ENCODE results near the gene FHIT.
"Not testable (repeated sequence)": the region's sequence is repeated elsewhere in the genome, so short reads cannot be mapped to it uniquely, and the experiment has no call there.

The FHIT gene

DNA sequence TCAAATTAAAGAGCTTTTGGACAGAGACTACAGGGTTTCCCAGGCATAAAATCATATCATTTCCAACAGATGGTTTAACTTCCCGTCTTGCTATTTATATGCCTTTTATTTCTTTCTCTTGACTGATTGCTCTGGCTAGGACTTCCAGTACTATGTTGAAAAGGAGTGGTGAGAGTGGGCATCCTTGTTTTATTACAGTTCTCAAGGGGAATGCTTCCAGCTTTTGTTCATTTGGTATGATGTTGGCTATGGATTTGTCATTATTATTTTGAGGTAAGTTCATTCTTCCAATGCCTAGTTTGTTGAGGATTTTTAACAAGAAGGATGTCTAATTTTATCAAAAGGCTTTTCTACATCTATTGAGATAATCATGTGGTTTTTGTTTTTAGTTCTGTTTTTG, 1304.9 kb downstream of the FHIT start:
- DNase-seq: no peak

DNA sequence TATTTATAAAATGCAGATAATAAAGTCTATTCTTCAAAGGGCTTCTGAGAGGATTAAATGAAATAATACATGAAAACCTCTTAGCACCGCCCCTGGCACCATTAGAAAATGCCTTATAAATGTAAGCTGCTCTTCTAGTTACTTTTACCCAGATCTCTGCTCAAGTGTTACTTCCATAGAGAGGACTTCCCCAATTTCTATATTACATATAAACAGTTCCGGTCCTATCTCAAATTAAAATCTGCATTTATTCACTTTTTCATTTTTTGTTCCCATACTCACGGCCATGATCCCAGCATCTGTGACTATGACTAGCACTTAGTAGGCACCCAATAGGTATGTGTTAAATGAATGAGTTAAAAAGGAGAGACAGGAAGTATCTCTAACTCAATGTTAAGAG, 1310.5 kb downstream of the FHIT start:
- DNase-seq: no peak

DNA sequence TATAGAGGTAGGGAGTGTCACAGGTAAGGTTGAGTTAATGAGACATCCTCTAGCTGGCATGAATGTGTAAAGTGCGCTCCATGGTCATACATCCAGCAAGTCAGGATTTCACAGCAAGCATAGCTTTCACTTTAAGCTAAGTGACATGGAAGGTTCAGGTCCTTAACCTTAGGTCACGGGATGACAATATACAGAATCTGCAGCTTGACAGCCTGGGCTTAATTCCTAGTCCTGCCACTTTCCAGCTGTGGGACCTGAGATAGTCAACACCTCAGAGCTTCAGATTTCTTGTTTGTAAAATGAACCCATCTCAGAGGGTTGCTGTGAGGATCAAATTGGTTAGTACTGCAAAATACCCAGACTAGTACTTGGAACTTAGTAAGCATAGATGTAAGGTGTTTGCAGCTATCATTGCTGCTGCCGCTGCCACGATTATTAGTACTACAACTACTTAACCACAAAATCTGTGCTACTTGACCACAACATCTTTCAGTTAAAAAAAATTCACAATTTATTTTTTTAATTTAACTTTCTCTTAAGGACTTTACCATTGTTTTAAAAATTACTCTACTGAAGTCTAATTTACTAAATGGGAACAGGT, 1311.3 kb downstream of the FHIT start:
- DNase-seq: no peak

DNA sequence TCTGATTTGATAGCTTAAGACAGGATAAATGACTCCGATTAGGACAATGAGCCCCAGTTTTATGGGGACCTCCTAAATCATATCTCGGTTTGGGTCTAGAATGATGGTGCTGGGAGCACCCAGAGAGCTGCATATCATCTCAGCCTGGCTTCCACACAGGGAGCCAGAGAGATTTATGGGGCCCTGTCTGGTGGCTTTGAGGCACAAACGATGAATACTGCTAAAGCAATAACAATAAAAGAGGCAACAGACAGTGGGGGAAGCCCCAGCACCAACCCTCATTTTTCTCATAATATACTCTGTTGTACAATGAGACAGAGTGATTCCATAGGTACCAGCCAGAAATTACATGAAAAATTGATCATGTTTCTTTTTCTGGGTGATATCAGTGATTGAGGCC, 1312.4 kb downstream of the FHIT start:
- no peak for DNase-seq

DNA sequence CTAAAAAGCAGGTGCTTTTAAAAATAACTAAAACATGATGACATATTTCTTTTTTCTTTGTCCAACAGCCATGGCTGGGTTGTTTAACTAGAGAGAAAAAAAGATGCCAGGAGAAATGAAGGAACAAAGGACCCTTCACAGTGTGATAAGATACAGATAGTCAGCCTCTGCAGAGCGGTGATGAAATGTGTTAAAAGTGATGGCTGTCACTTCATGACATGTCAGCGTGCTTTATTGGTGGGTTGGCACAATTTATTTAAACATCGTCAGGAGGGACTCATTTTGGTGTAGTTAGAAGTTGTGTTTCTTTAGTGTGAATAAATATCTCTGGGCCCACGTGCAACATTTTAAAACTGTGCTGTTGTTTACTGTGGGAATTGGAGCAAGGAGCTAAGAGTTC, 1314.1 kb downstream of the FHIT start:
- DNase-seq: no peak

DNA sequence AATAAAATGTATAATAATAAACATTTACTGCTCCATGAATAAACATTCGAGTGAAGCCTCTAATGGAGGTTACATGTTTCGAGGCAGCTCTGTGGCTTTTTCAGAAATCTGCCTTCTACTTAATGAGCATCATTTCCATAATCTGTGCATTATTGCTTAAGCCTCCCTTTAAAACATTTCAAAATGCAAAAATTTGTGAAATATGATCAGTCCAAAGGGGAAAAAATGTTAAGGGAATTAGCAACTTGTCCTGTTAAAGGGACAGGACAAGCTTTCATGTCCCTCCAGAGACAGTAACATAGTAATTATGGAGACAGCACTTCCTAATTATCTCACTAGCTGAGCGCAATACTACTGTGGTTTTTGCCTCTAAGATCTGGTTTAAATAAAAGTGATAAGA, 1314.8 kb downstream of the FHIT start:
- no peak for DNase-seq

DNA sequence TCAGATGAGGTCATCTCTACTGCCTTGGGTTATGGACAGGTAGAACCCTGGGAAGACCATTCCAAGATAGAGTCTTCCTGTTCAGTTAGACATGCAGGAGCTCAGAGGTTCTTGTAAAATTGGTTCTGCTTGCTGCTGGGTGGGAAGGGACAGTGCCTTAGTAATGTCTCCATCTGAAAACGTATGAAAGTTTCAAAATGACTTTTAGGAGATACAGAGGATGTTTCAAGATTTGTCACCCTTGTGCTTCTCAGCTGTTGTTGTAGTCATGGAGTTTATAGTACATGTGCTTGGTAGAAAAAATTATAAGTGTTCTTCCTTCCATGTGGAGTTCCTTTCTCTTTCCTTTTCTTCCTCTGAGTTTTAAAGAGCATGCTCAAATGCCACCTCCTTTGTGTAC, 1316.2 kb downstream of the FHIT start:
- DNase-seq: no peak

DNA sequence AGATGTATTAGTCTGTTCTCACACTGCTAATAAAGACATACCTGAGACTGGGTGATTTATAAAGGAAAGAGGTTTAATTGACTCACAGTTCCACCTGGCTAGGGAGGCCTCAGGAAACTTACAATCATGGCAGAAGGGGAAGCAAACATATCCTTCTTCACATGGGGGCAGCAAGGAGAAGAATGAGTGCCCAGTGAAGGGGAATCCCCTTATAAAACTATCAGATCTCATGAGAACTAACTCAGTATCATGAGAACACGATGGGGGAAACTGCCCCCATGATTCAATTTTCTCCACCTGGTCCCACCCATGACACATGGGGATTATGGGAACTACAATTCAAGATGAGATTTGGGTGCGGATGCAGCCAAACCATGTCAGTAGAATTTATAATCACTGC, 1316.7 kb downstream of the FHIT start:
- DNase-seq: not testable (repeated sequence)

DNA sequence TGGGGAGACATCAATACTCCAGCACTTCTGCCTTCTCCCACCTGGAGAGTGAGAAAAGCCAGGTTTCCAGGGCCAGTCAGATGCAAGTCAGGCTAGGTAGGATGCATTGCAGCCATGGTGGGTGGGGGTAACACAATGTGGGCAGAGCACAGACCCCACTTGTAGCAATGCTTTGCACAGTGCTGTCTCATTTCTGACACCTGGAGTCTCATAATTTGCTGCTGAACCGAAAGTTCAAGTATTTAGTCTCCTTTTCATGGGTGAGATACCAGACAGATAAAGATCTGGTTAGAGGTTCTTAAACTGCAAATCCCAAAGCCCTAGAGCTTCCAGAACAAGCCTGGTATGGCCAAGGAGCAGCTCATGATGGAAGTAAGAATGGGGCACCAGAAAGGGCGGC, 1321.1 kb downstream of the FHIT start:
- DNase-seq: no peak

DNA sequence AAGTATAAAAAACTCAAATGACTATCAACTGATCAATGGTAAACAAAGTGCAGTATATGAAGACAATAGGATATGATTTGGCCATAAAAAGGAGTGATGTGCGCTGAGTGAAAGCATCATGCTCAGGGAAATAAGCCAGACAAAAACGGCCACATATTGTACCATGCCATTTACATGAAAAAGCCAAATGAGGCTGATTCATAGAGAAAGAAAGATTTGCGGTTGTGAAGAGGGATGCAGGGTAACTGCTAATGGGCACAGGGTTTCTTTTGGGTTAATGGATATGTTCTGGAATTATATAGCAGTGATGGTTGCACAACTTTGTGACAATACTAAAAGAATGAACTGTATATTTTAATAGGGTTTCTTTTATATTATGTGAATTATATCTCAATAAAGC, 1324.2 kb downstream of the FHIT start:
- no peak for DNase-seq

DNA sequence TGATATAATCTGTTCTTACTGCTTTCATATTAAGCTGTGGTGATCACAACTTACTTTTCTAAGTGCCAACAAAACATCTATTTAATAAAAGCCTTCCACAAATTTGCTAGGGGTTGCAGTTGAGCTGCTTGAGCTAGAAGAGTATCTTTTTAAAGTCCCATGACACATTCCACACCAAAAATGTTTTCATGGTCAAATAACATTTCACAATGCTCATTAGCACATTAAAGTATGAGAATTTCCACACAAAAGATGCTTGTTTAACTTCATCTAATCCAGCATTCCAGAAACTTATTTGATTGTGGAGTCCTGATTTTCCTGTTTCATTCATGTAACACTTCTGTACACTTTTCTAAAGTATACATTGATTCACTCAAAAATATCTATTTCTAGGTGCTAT, 1325.3 kb downstream of the FHIT start:
- no peak for DNase-seq

DNA sequence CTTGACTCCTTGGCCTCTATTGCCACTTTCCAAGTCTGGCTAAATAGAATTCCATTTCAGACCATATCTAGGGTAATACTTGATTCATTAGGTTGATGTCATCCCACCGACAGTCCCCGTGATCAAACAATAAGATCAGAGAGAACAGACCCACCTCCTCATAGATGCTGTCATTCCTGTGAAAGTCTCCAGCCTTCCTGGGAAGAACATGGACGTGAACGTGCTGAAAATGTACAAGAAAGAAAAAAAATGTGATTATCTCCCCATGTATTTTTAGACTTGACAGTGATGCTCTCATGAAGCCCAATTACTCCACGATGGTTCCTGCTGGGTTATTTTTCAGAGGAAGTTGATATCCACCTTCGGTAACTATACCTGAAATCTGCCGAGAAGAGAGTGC, 1329.1 kb downstream of the FHIT start:
- DNase-seq: no peak

DNA sequence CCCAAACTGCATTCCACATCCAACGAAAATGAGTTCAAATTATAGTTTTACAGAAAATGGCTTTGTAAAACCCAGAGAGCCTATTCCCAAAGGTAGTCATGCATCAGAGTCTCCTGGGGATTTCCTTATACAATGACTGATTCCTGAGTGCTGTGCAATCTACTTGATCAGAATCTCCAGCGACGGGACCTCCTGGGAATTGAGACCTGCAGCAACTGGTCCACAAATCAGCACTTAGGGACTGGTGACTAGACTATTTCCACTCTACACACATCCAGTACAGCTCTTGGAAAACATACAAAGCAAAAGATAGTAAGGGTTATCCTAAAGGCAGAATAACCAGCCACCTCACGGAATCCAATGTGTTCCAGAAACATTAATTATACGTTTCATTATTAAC, 1330.4 kb downstream of the FHIT start:
- DNase-seq: no peak

DNA sequence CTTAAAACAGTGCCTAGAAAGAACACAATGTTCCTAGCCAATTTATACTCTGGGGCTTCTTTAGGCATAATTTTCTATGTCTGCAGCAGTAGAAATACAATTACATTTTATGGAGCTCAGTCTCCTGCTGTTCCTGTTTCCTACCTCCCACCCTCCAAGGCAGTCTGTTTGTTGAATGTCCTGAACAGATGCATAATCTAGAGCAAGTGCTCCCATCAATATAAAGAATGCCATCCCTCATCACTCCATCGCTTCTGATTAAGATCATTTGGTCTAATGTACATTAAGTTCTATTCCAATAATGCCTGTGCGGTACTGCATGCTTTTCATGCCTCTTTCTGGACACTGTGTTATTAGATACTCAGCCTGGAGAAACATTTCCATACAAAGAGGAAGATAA, 1331.7 kb downstream of the FHIT start:
- no peak for DNase-seq

DNA sequence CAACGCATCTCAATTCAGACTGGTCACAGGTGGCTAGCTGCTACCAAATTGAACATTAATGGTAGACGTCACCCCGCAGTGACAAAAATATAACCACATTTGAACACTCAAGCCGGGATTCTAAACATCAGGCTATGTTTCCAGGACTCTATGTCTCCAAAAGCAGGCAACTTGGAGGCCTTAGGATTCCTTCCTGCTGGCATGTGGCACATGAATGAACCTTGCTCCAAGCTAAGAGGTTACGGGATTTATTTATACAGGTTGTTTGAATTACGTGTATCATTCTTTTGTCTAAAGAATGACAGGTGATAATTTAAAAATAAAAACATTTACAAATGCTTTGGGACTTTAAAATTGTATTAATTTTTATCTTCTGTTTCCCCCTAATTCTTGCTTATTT, 1337.0 kb downstream of the FHIT start:
- no peak for DNase-seq

DNA sequence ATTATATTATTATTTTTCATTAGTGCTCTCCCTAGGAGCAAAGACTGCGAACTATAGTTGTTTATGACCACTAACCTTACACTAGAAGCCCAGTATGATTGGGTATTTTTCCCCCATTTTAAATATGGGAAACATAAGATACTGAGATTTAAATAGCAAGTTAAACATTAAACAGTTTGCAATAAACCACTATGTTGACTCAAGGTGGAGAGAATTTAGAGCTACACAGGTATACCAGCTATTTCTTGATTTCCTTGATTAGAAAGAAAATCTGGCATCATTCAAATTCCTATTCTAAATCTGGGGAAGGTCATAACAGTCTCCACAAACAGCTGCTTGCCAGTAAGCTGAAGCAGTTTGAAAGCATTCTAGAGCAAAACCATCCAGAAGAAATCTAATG, 1337.6 kb downstream of the FHIT start:
- DNase-seq: no peak

DNA sequence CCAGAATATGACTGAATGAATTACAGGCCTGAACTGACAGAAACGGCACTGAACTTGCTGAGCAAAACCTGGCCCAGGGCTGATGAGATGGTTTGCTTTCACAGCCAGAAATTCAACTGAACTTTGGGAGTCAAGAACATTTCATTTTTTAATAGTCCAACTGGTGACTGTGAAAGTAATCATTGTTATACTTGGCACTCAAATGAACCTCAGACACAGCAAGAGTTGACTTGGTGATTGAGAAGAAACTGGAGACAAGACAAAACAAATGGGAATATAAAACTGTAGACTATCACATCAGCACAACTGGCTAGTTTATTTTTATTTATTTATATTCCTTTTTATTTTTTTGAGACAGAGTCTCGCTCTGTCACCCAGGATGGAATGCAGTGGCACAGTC, 1342.6 kb downstream of the FHIT start:
- no peak for DNase-seq

DNA sequence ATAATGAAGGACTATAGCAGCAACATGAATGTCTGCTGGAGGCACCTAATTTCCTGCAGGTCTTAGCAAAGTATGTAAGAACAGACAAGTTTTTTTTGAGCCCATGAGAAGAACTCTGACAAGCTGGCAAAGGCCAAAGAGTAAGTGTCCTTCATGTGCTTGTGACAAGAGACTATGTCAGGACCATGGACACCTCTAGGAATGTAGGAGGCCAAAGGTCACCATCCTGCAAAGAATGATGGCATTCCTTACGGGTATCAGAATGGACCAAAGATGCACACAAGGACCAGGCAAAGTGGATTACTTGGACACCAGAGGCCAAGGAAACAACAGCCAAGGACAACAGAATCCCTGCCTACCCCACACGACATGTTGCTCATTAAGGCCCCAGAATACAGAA, 1343.0 kb downstream of the FHIT start:
- DNase-seq: no peak

DNA sequence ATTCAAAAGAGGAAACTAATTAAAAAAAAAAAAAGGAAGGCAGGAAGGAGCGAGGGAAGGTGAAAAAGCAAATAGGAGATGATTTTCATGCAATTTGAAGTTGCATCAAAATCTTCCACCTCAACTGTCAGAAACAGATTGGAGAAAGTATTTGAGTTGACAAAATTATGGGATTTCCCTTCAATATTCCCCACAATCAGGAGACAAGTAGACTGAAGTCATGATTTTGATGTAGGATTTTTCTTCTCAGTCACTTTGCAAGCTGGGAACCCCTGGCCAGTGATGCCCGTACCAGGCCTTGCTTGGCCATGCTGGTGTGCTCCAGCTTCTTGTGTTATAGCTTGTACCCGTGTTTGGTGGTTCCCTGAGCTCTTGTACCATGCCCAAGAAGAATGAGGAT, 1347.0 kb downstream of the FHIT start:
- no peak for DNase-seq

DNA sequence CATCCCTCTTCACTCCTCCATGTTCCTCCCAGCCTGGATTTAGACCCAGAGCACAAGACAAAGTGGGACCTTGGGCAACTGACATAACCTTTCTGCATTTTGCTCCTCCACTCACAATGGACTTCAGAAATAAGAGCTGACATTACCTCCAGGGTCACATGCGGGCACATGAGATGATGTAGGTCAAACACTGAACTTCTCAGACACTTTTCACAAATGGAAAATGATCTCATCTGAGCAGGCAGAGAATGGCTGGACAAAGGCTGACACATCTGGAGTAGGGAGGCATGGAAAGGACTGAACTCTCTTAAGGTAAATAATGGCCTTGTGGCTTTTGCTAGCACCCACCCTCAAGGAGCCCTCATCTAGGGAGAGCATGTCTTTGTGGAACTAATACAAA, 1352.2 kb downstream of the FHIT start:
- no peak for DNase-seq

DNA sequence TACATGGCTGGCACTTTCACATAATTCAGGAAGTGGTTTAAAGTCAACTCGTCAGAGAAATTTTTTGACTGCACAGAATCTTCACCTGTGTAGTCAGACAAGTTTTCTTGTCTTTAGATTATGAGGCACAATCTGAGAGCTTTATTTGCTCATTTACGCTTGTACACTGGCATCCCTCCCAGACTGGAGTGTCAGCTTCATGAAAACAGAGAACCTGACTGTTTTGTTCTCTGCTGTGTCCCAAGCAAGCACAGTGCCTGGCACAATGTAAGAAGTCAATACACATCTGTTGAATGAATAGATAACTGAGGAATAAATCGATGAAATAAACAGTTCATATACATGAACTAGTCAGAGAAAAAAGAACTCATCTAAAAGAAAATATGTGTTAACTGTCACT, 1355.3 kb downstream of the FHIT start:
- no peak for DNase-seq

DNA sequence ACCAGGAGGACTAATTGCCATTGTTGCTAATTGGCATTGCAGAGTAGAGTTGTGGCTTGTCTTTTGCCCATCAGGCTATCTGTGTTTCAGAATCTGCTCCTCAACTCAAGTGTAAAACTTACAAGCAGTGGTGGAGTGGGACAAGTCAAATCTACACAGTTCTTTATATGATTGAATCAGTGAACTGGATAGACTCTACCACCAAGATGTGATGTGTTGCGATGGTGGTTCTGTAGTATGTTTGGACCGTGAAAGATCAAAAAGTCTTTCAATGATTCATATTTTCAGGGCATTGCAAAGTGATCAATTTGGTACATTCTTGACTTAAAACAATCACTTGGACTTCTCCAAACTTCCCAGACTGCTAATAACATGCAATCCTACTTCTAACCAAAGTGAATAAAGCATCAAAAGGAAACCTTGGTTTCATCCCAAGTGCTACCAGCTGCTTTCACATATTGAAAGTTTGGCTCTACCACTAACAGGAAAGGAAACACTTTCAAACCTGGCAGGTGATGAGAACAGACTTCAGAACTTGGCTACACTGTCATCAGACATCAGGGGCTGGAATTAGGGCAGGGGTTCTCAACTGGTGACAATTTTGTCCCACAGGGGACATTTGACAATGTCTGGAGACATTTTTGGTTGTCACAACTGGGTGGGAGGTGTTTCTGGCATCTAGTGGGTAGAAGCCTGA, 1356.7 kb downstream of the FHIT start:
- DNase-seq: no peak

DNA sequence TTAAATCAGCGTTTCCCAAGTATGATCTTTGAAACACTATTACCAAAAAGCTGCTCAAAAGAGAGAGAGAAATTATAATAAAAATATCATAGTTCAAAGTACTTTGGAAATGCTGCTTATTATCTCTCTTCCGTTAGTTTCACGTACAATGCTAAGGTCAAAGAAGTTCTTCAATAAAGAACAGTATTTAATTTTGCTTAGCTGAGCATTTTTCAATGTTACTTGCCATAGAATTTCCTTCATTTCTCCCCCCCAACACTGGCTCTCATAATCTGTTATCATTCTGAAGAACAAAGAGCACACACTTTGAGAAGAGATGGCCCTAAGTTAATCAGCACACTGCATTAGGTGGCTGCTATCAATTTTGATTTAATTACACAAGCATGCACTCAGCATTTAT, 1360.6 kb downstream of the FHIT start:
- DNase-seq: no peak

DNA sequence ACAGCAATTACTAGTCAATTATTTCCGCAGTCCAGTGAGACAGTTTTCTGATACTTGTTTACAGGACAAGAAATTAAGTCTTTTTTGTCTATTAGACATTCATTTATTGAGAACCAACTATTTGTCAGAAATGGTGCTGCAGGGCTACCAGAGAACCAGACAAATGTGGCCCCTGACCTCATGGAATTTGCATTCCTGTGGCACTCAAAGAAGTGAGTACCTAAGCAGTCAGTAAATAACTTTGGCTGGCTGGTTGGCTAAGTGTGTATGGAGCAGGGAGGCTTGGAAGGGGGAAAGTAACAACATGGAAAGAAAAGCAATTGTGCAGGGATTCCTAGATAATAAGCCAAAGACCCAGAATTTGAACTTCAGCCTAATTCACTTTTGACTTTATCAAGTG, 1364.5 kb downstream of the FHIT start:
- DNase-seq: no peak

DNA sequence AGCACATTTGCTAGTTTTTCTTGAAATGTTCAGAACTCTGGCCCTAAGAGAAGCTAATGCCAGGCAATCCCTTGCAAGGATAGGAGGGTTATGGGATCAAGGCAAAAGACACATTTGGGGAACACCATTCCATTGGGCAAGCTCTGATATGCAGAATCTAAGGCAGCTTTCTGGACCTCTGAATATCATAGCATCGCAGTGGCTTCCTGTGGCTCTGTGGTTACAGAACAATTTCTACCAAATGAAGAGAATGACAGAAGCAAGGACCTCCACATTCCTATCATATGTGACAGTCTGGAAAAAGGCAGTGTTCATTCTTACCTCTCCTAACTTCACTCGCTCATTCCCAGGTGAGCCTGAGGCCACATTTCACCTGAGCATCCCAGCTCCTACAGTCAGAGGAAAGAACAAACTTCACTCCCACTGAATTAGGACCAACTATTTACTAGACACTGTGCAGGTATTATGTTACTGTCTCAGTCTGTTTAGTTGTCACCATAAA, 1365.3 kb downstream of the FHIT start:
- no peak for DNase-seq

Data from hematopoietic multipotent progenitor cell treated with erythropoietin and hydrocortisone succinate and interleukin-3 and kit ligand, for 8 days (in vitro differentiated cells).